Measurements from ENCODE around the gene ARSI.

The ARSI gene

GRCh38 chr5:150323819-150324218, 21.1 kb upstream of the ARSI start:
- Histone ChIP-seq H3K9ac (ENCODE audit: low read length) (no peak overlapping the region), H3K4me3 (ENCODE audit: low read length) (no peak overlapping the region), H3K9me3 (ENCODE audit: control insufficient read depth, low read length) (no peaks in the 10 kb centered on the region)

GRCh38 chr5:150323092-150323491, 20.4 kb upstream of the ARSI start:
- Histone ChIP-seq H3K9ac (ENCODE audit: low read length) (no peak overlapping the region), H3K4me3 (ENCODE audit: low read length) (no peak overlapping the region), H3K4me1 (ENCODE audit: control insufficient read depth, insufficient read depth, low read length) (peaks cover 10% of the 10 kb centered on the region), H3K36me3 (ENCODE audit: control insufficient read depth, insufficient read depth, low read length) (no peaks in the 10 kb centered on the region), H3K9me3 (ENCODE audit: control insufficient read depth, low read length) (no peaks in the 10 kb centered on the region), H3K27me3 (ENCODE audit: control insufficient read depth, insufficient read depth, low read length) (peaks cover 3% of the 10 kb centered on the region)

More at GRCh38 chr5:150323819-150324218, 21.1 kb upstream of the ARSI start:
- H3K4me1 ChIP-seq (ENCODE audit: control insufficient read depth, insufficient read depth, low read length) = peaks cover 10% of the 10 kb centered on the region
- peaks cover 3% of the 10 kb centered on the region for H3K27me3 ChIP-seq (ENCODE audit: control insufficient read depth, insufficient read depth, low read length)
- H3K36me3 ChIP-seq (ENCODE audit: control insufficient read depth, insufficient read depth, low read length) = no peaks in the 10 kb centered on the region

GRCh38 chr5:150322202-150322601, 19.5 kb upstream of the ARSI start:
- Histone ChIP-seq H3K4me1 (ENCODE audit: control insufficient read depth, insufficient read depth, low read length) (peaks cover 10% of the 10 kb centered on the region), H3K36me3 (ENCODE audit: control insufficient read depth, insufficient read depth, low read length) (no peaks in the 10 kb centered on the region), H3K4me3 (ENCODE audit: low read length) (no peak overlapping the region), H3K9ac (ENCODE audit: low read length) (no peak overlapping the region), H3K27me3 (ENCODE audit: control insufficient read depth, insufficient read depth, low read length) (peaks cover 3% of the 10 kb centered on the region), H3K9me3 (ENCODE audit: control insufficient read depth, low read length) (no peaks in the 10 kb centered on the region)

- no peaks in the 10 kb centered on the region for H3K36me3 ChIP-seq (ENCODE audit: control insufficient read depth, insufficient read depth, low read length)
- H3K4me1 ChIP-seq (ENCODE audit: control insufficient read depth, insufficient read depth, low read length) = peaks cover 10% of the 10 kb centered on the region
- H3K27me3 ChIP-seq (ENCODE audit: control insufficient read depth, insufficient read depth, low read length) = peaks cover 3% of the 10 kb centered on the region
- H3K9ac ChIP-seq (ENCODE audit: low read length) = no peak overlapping the region
- H3K9me3 ChIP-seq (ENCODE audit: control insufficient read depth, low read length) = no peaks in the 10 kb centered on the region
- no peak overlapping the region for H3K4me3 ChIP-seq (ENCODE audit: low read length)
Measured at GRCh38 chr5:150321784-150322183, 19.1 kb upstream of the ARSI start.

GRCh38 chr5:150321211-150321610, 18.5 kb upstream of the ARSI start:
- Histone ChIP-seq H3K36me3 (ENCODE audit: control insufficient read depth, insufficient read depth, low read length) (no peaks in the 10 kb centered on the region), H3K9me3 (ENCODE audit: control insufficient read depth, low read length) (no peaks in the 10 kb centered on the region), H3K4me1 (ENCODE audit: control insufficient read depth, insufficient read depth, low read length) (peaks cover 10% of the 10 kb centered on the region), H3K27me3 (ENCODE audit: control insufficient read depth, insufficient read depth, low read length) (no peaks in the 10 kb centered on the region), H3K4me3 (ENCODE audit: low read length) (no peak overlapping the region), H3K9ac (ENCODE audit: low read length) (no peak overlapping the region)

- Histone ChIP-seq H3K36me3 (ENCODE audit: control insufficient read depth, insufficient read depth, low read length) (no peaks in the 10 kb centered on the region), H3K9ac (ENCODE audit: low read length) (no peak overlapping the region), H3K27me3 (ENCODE audit: control insufficient read depth, insufficient read depth, low read length) (no peaks in the 10 kb centered on the region), H3K4me1 (ENCODE audit: control insufficient read depth, insufficient read depth, low read length) (peaks cover 10% of the 10 kb centered on the region), H3K9me3 (ENCODE audit: control insufficient read depth, low read length) (no peaks in the 10 kb centered on the region), H3K4me3 (ENCODE audit: low read length) (no peak overlapping the region)
Measured at GRCh38 chr5:150320044-150320613, 17.4 kb upstream of the ARSI start.

- no peaks in the 10 kb centered on the region for H3K9me3 ChIP-seq (ENCODE audit: control insufficient read depth, low read length)
- no peaks in the 10 kb centered on the region for H3K36me3 ChIP-seq (ENCODE audit: control insufficient read depth, insufficient read depth, low read length)
- no peak overlapping the region for H3K9ac ChIP-seq (ENCODE audit: low read length)
- peaks cover 10% of the 10 kb centered on the region for H3K4me1 ChIP-seq (ENCODE audit: control insufficient read depth, insufficient read depth, low read length)
- H3K27me3 ChIP-seq (ENCODE audit: control insufficient read depth, insufficient read depth, low read length) = no peaks in the 10 kb centered on the region
- no peak overlapping the region for H3K4me3 ChIP-seq (ENCODE audit: low read length)
Measured at GRCh38 chr5:150319484-150319790, 16.7 kb upstream of the ARSI start.

- no peaks in the 10 kb centered on the region for H3K36me3 ChIP-seq (ENCODE audit: control insufficient read depth, insufficient read depth, low read length)
- H3K9me3 ChIP-seq (ENCODE audit: control insufficient read depth, low read length) = no peaks in the 10 kb centered on the region
- no peak overlapping the region for H3K4me3 ChIP-seq (ENCODE audit: low read length)
- peaks cover 10% of the 10 kb centered on the region for H3K4me1 ChIP-seq (ENCODE audit: control insufficient read depth, insufficient read depth, low read length)
- H3K27me3 ChIP-seq (ENCODE audit: control insufficient read depth, insufficient read depth, low read length) = no peaks in the 10 kb centered on the region
- H3K9ac ChIP-seq (ENCODE audit: low read length) = no peak overlapping the region
Measured at GRCh38 chr5:150318613-150319483, 16.1 kb upstream of the ARSI start.

- H3K4me3 ChIP-seq (ENCODE audit: low read length) = no peak overlapping the region
- H3K36me3 ChIP-seq (ENCODE audit: control insufficient read depth, insufficient read depth, low read length) = no peaks in the 10 kb centered on the region
- H3K27me3 ChIP-seq (ENCODE audit: control insufficient read depth, insufficient read depth, low read length) = no peaks in the 10 kb centered on the region
- H3K4me1 ChIP-seq (ENCODE audit: control insufficient read depth, insufficient read depth, low read length) = peaks cover 10% of the 10 kb centered on the region
- H3K9ac ChIP-seq (ENCODE audit: low read length) = no peak overlapping the region
- no peaks in the 10 kb centered on the region for H3K9me3 ChIP-seq (ENCODE audit: control insufficient read depth, low read length)
Measured at GRCh38 chr5:150317048-150318003, 14.6 kb upstream of the ARSI start.

GRCh38 chr5:150316320-150316719, 13.6 kb upstream of the ARSI start:
- Histone ChIP-seq H3K9ac (ENCODE audit: low read length) (no peak overlapping the region), H3K4me1 (ENCODE audit: control insufficient read depth, insufficient read depth, low read length) (peaks cover 10% of the 10 kb centered on the region), H3K36me3 (ENCODE audit: control insufficient read depth, insufficient read depth, low read length) (no peaks in the 10 kb centered on the region), H3K27me3 (ENCODE audit: control insufficient read depth, insufficient read depth, low read length) (no peaks in the 10 kb centered on the region), H3K4me3 (ENCODE audit: low read length) (no peak overlapping the region), H3K9me3 (ENCODE audit: control insufficient read depth, low read length) (no peaks in the 10 kb centered on the region)

GRCh38 chr5:150315245-150315644, 12.5 kb upstream of the ARSI start:
- Histone ChIP-seq H3K9me3 (ENCODE audit: control insufficient read depth, low read length) (no peaks in the 10 kb centered on the region), H3K36me3 (ENCODE audit: control insufficient read depth, insufficient read depth, low read length) (no peaks in the 10 kb centered on the region), H3K9ac (ENCODE audit: low read length) (no peak overlapping the region), H3K4me1 (ENCODE audit: control insufficient read depth, insufficient read depth, low read length) (peaks cover 7% of the 10 kb centered on the region), H3K4me3 (ENCODE audit: low read length) (no peak overlapping the region), H3K27me3 (ENCODE audit: control insufficient read depth, insufficient read depth, low read length) (no peaks in the 10 kb centered on the region)

Data from mucosa of stomach (tissue), 1 donor.